Measurements from ENCODE around the gene PTPRS. TPM values are rescaled to one million over a fixed set of nuclear protein-coding genes. Genes with fewer than 3 reads are reported as not detected.

Gene PTPRS
- total and polyA plus RNA-seq, 2 of the 13 experiments (the other 11 are each of a cell fraction or from before 2014, with no cell fraction given) = 32.7 to 43.9 TPM

- TF ChIP-seq ZNF646 (CRISPR knock-in tag; IDR thresholded peaks at IDR 0.05) (no peak), RCOR2 (CRISPR knock-in tag; IDR thresholded peaks at IDR 0.05) (no peak), YEATS4 (CRISPR knock-in tag; IDR thresholded peaks at IDR 0.05; ENCODE audit: borderline replicate concordance) (peak; percentile 58; the same call in 1 of the 2 replicates), EHMT2 (IDR thresholded peaks at IDR 0.05; ENCODE audit: borderline replicate concordance, low read depth, low read length) (no peak), ZNF263 (CRISPR knock-in tag; IDR thresholded peaks at IDR 0.05) (peak; percentile 84), PRDM15 (CRISPR knock-in tag; IDR thresholded peaks at IDR 0.05) (peak; percentile 75; the same call in 1 of the 2 replicates), NFE2L1 (CRISPR knock-in tag; IDR thresholded peaks at IDR 0.05; ENCODE audit: borderline replicate concordance) (peak; percentile 77; the same call in 1 of the 2 replicates), ZNF749 (CRISPR knock-in tag; IDR thresholded peaks at IDR 0.05; ENCODE audit: borderline replicate concordance) (peak; percentile 100), ZFP62 (CRISPR knock-in tag; IDR thresholded peaks at IDR 0.05) (no peak), HNRNPL (IDR thresholded peaks at IDR 0.05; ENCODE audit: low read depth, low read length) (no peak), CAMTA2 (CRISPR knock-in tag; IDR thresholded peaks at IDR 0.05; ENCODE audit: borderline replicate concordance) (peak; percentile 99), DNMT1 (CRISPR knock-in tag; IDR thresholded peaks at IDR 0.05) (peak; percentile 99), POLR2AphosphoS2 (IDR thresholded peaks at IDR 0.05; ENCODE audit: low read depth, low read length) (no peak), POGZ (CRISPR knock-in tag; IDR thresholded peaks at IDR 0.05) (peak; percentile 49; the same call in 1 of the 2 replicates), AGO1 (IDR thresholded peaks at IDR 0.05; ENCODE audit: low read depth, low read length, poor library complexity, severe bottlenecking) (no peak), NFIC (IDR thresholded peaks at IDR 0.05; ENCODE audit: low read length) (no peak), MNT (IDR thresholded peaks at IDR 0.05) (peak; percentile 89), ZBTB1 (CRISPR knock-in tag; IDR thresholded peaks at IDR 0.05; ENCODE audit: borderline replicate concordance) (no peak)
Observed at GRCh38 chr19:5340637-5341447, at the start of gene PTPRS (continued).

All from HepG2 (cell line).